Thyroid gland (tissue), 4 donors: ENCODE measurements around the gene TSPAN9.

Experiments
- POLR2A ChIP-seq, 2 donors: fragments of 450-650 bp; IDR thresholded peaks; one replicate each; pipeline ENCODE4 v1.6.1; 2017; ENCODE audit warnings: antibody characterized with exemption in 2 of 2, mild to moderate bottlenecking in 2 of 2, moderate library complexity in 1 of 2
- TF ChIP-seq, protein P1 (sequence below), 6 experiments: fragments of 200-600 bp in 3 of 6; fragments of 450-650 bp in 3 of 6; sonication (generic) in 3 of 6; IDR thresholded peaks; one replicate each; pipeline ENCODE4 v1.5.1; 2016 to 2019; ENCODE audit warnings: antibody characterized with exemption in 6 of 6, mild to moderate bottlenecking in 2 of 6, inconsistent platforms in 1 of 6, moderate library complexity in 1 of 6

DNA sequence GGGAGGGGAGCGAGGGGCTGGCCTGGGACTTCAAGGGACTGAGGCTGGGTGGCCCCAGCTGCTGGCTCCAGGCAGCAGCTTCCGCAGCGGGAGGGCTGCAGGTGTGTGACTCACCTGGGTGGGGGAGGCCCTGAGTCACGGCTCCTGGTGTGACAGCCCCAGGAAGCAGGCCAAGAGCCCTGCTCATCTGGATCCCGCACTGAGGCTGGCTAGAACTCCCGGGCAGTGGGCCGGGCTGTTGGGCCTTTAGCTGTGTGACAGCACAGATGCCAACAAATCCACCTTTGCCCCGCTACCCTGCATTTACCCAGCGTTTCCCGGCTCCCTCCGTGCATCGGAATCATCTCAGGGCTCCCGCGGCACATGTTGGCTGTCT is 233.8 kb downstream of the TSPAN9 start:
- TF ChIP-seq, protein P1, sequence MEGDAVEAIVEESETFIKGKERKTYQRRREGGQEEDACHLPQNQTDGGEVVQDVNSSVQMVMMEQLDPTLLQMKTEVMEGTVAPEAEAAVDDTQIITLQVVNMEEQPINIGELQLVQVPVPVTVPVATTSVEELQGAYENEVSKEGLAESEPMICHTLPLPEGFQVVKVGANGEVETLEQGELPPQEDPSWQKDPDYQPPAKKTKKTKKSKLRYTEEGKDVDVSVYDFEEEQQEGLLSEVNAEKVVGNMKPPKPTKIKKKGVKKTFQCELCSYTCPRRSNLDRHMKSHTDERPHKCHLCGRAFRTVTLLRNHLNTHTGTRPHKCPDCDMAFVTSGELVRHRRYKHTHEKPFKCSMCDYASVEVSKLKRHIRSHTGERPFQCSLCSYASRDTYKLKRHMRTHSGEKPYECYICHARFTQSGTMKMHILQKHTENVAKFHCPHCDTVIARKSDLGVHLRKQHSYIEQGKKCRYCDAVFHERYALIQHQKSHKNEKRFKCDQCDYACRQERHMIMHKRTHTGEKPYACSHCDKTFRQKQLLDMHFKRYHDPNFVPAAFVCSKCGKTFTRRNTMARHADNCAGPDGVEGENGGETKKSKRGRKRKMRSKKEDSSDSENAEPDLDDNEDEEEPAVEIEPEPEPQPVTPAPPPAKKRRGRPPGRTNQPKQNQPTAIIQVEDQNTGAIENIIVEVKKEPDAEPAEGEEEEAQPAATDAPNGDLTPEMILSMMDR (IDR thresholded peaks at IDR 0.05) = no peak
- no peak for TF ChIP-seq POLR2A (IDR thresholded peaks at IDR 0.05)
